Spleen (tissue), 7 donors: ENCODE results near the gene THSD7A.

Experiments used
- POLR2A ChIP-seq, 3 donors: fragments of 450-650 bp; IDR thresholded peaks; one replicate each; pipeline ENCODE4 v1.5.1; 2017; ENCODE audit warnings: antibody characterized with exemption in 3 of 3, mild to moderate bottlenecking in 1 of 3
- TF ChIP-seq, protein P1 (sequence below), 11 experiments: fragments of 200-600 bp in 7 of 11; fragments of 450-650 bp in 4 of 11; sonication (generic) in 4 of 11; IDR thresholded peaks in 8 of 11; conservative IDR thresholded peaks in 3 of 11; 1 replicate in 7 of 11; 2 replicates in 4 of 11; pipeline versions ENCODE4 v1.4.0 to v1.8.0; 2016 to 2021; ENCODE audit warnings: antibody characterized with exemption in 11 of 11, inconsistent platforms in 4 of 11, mild to moderate bottlenecking in 1 of 11
- donor health status: DM: no; HTN: no; CAD: no; lungs with moderate emphysema.
- donor health status: DM: no; HTN: no; CAD: no.
- donor health status: DM: no; HTN: no; CAD: no.

DNA sequence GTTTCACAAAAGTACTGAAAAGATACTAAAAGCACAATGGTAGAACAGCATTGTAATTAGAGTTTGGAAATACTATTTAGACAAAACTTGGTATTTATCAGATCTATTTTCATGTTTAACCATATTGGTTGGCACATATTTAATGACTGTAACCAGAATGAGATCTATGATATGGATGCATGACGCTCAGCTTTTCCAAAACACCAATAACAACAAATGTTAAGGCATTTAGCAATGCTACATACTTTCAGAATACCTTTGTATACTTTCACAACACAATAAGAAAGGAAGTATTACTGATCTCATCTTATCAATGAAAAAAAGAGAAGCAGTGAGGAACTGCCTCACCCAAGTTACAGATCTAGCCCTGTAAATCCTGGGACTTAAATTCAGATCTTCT, 74.8 kb downstream of the THSD7A start:
- TF ChIP-seq, protein P1, sequence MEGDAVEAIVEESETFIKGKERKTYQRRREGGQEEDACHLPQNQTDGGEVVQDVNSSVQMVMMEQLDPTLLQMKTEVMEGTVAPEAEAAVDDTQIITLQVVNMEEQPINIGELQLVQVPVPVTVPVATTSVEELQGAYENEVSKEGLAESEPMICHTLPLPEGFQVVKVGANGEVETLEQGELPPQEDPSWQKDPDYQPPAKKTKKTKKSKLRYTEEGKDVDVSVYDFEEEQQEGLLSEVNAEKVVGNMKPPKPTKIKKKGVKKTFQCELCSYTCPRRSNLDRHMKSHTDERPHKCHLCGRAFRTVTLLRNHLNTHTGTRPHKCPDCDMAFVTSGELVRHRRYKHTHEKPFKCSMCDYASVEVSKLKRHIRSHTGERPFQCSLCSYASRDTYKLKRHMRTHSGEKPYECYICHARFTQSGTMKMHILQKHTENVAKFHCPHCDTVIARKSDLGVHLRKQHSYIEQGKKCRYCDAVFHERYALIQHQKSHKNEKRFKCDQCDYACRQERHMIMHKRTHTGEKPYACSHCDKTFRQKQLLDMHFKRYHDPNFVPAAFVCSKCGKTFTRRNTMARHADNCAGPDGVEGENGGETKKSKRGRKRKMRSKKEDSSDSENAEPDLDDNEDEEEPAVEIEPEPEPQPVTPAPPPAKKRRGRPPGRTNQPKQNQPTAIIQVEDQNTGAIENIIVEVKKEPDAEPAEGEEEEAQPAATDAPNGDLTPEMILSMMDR (IDR thresholded peaks at IDR 0.05 in 8 of 11, conservative IDR thresholded peaks at IDR 0.05 in 3 of 11): no peak
- no peak for TF ChIP-seq POLR2A (IDR thresholded peaks at IDR 0.05)
